A549 (cell line): ENCODE measurements around the gene AP2B1. TPM values are rescaled to one million over a fixed set of nuclear protein-coding genes. Genes with fewer than 3 reads are reported as not detected.

Source experiments
- ATAC-seq, 2 experiments: fragments of 200-7000 bp in 1 of 2; fragments of >200 bp in 1 of 2; cut with Nextera tagmentation in 1 of 2; cut with Tn5 transposase in 1 of 2; 3 replicates each; pipeline versions ENCODE4 v1.8.0 to v1.9.1; 2018 to 2020; ENCODE audit warnings: mild to moderate bottlenecking in 1 of 2, moderate library complexity in 1 of 2
- CTCF ChIA-PET: fragments of 300-600 bp; sonication (Branson Sonifier 250); formaldehyde crosslinking; extraction: SDS; loops from one replicate; lab custom pipeline; 2021; ENCODE audit warnings: antibody characterized with exemption, inconsistent platforms; lab: Yijun Ruan, JAX
- POLR2A ChIA-PET: fragments of 350-600 bp; formaldehyde crosslinking; extraction: SDS; loops from one replicate; lab custom pipeline; 2021; ENCODE audit warnings: antibody characterized with exemption, inconsistent platforms; lab: Yijun Ruan, JAX
- DNase-seq, 2 experiments: peaks; one replicate each; pipeline versions ENCODE4 v3.0.0 to v3.0.0-alpha.2; 2011 to 2016; ENCODE audit warnings: low read depth in 1 of 2, low spot score in 1 of 2
- FAIRE-seq: peaks from 2 replicates; lab custom pipeline; 2011; peaks lifted over from hg19 to GRCh38; lab: Jason Lieb, UNC
- H3K27ac ChIP-seq, 2 experiments: fragments of >200 bp; sonication (Bioruptor Twin); formaldehyde crosslinking; 3 replicates each; pipeline ENCODE4 v1.5.1; 2016 to 2017
- H3K4me1 ChIP-seq: fragments of >200 bp; sonication (Bioruptor Twin); formaldehyde crosslinking; 3 replicates; pipeline ENCODE4 v1.6.1; 2016
- H3K4me2 ChIP-seq: fragments of >200 bp; sonication (Bioruptor Twin); formaldehyde crosslinking; 3 replicates; pipeline ENCODE4 v1.6.1; 2016
- H3K4me3 ChIP-seq: fragments of >200 bp; sonication (Bioruptor Twin); formaldehyde crosslinking; 3 replicates; pipeline ENCODE4 v1.5.1; 2016
- H3K9me3 ChIP-seq: fragments of >200 bp; sonication (Bioruptor Twin); formaldehyde crosslinking; 3 replicates; pipeline ENCODE4 v1.6.1; 2016
- CBX2 ChIP-seq: fragments of 200-600 bp; sonication (generic); IDR thresholded peaks from 2 replicates; pipeline ENCODE4 v1.6.1; 2016; ENCODE audit warnings: low read depth, mild to moderate bottlenecking, borderline replicate concordance
- EHF ChIP-seq: fragments of 250-450 bp; sonication (Bioruptor Pico); IDR thresholded peaks from 2 replicates; pipeline ENCODE4 v1.5.0; 2020; ENCODE audit warnings: mild to moderate bottlenecking
- ESRRA ChIP-seq: fragments of 150-350 bp; IDR thresholded peaks from 2 replicates; pipeline ENCODE4 v1.6.1; 2014; ENCODE audit warnings: mild to moderate bottlenecking, low read length, borderline replicate concordance
- HEYL ChIP-seq: fragments of 250-450 bp; sonication (Bioruptor Pico); IDR thresholded peaks from 2 replicates; pipeline ENCODE4 v1.8.0; 2021; ENCODE audit warnings: mild to moderate bottlenecking, moderate library complexity
- HOXA7 ChIP-seq: fragments of 250-450 bp; sonication (Bioruptor Pico); IDR thresholded peaks from 2 replicates; pipeline ENCODE4 v1.5.0; 2020; ENCODE audit warnings: mild to moderate bottlenecking, moderate library complexity
- HOXB13 ChIP-seq: fragments of 250-450 bp; sonication (Bioruptor Pico); IDR thresholded peaks from 2 replicates; pipeline ENCODE4 v1.5.0; 2020; ENCODE audit warnings: low read depth, mild to moderate bottlenecking, moderate library complexity
- HOXB5 ChIP-seq: fragments of 250-450 bp; sonication (Bioruptor Pico); IDR thresholded peaks from 2 replicates; pipeline ENCODE4 v1.5.0; 2020; ENCODE audit warnings: mild to moderate bottlenecking, moderate library complexity
- KDM1A ChIP-seq: fragments of 200-600 bp; sonication (generic); IDR thresholded peaks from 2 replicates; pipeline ENCODE4 v1.6.1; 2016; ENCODE audit warnings: low read depth, mild to moderate bottlenecking
- MAFK ChIP-seq: fragments of 450-650 bp; IDR thresholded peaks from 2 replicates; pipeline ENCODE4 v1.6.1; 2014; ENCODE audit not compliant: partially characterized antibody
- MYC ChIP-seq: IDR thresholded peaks from 2 replicates; pipeline ENCODE4 v1.6.1; 2012; ENCODE audit warnings: mild to moderate bottlenecking, inconsistent platforms, low read length, improper control_type of control experiment, borderline replicate concordance
- NPAS2 ChIP-seq: fragments of 250-450 bp; sonication (Bioruptor Pico); IDR thresholded peaks from 2 replicates; pipeline ENCODE4 v1.8.0; 2022; ENCODE audit warnings: mild to moderate bottlenecking, moderate library complexity, borderline replicate concordance
- POLR2AphosphoS2 ChIP-seq: conservative IDR thresholded peaks from 2 replicates; pipeline ENCODE4 v1.6.1; 2012; ENCODE audit warnings: low read length, improper control_type of control experiment, inconsistent platforms
- RFX5 ChIP-seq: fragments of 450-650 bp; IDR thresholded peaks from 2 replicates; pipeline ENCODE4 v1.7.1; 2014; ENCODE audit warnings: antibody characterized with exemption, mild to moderate bottlenecking, moderate library complexity
- SMC3 ChIP-seq: fragments of >200 bp; sonication (Bioruptor Twin); formaldehyde crosslinking; IDR thresholded peaks from 3 replicates; pipeline ENCODE4 v1.6.1; 2018; ENCODE audit warnings: inconsistent platforms
- SREBF2 ChIP-seq: fragments of 450-650 bp; IDR thresholded peaks from 2 replicates; pipeline ENCODE4 v1.6.1; 2014; ENCODE audit warnings: mild to moderate bottlenecking, moderate library complexity
- TP53 ChIP-seq: fragments of 250-450 bp; sonication (Bioruptor Pico); IDR thresholded peaks from 2 replicates; pipeline ENCODE4 v1.5.0; 2021; ENCODE audit warnings: mild to moderate bottlenecking, moderate library complexity
- ZNF302 ChIP-seq: fragments of 250-450 bp; sonication (Bioruptor Pico); IDR thresholded peaks from 2 replicates; pipeline ENCODE4 v1.9.0; 2021; ENCODE audit warnings: inconsistent platforms, mild to moderate bottlenecking, moderate library complexity
- WGBS: methylation state at CpG from one replicate; pipeline ENCODE4 v1.1.6; 2017; ENCODE audit errors: missing lambda C conversion rate; 5-methylcytosine and 5-hydroxymethylcytosine counted together
- polyA plus RNA-seq, 4 experiments: library from polyadenylated mRNA; depleted of rRNA in 3 of 4; stranded (reverse); fragments of >200 nt; fragmentation: RNase III in 1 of 4; extraction: RNeasy Plus Mini Kit Qiagen cat#74134 plus additional on column Dnase treatment in 1 of 4; gene quantifications; 2 replicates in 3 of 4; 3 replicates in 1 of 4; pipeline ENCODE4 v1.2.3, GENCODE V29; 2011 to 2017
- TF ChIP-seq, protein P1 (sequence below): fragments of 200-600 bp; sonication (generic); IDR thresholded peaks from 2 replicates; pipeline ENCODE4 v1.6.1; 2016; ENCODE audit warnings: antibody characterized with exemption, mild to moderate bottlenecking, moderate library complexity
- TF ChIP-seq, protein P2 (sequence below): fragments of 250-450 bp; sonication (Bioruptor Pico); IDR thresholded peaks from 2 replicates; pipeline ENCODE4 v1.5.0; 2020; ENCODE audit warnings: low read depth, mild to moderate bottlenecking, moderate library complexity
- TF ChIP-seq, protein P3 (sequence below): IDR thresholded peaks from 2 replicates; pipeline ENCODE4 v1.6.1; 2012; ENCODE audit warnings: low read depth, borderline replicate concordance
- TF ChIP-seq, protein P4 (sequence below): fragments of 450-650 bp; IDR thresholded peaks from 2 replicates; pipeline ENCODE4 v1.6.1; 2014; ENCODE audit warnings: antibody characterized with exemption

AP2B1 gene
- polyA plus RNA-seq, 2 of the 4 experiments (the other 2 are of a cell fraction), result 110 to 278 TPM

DNA sequence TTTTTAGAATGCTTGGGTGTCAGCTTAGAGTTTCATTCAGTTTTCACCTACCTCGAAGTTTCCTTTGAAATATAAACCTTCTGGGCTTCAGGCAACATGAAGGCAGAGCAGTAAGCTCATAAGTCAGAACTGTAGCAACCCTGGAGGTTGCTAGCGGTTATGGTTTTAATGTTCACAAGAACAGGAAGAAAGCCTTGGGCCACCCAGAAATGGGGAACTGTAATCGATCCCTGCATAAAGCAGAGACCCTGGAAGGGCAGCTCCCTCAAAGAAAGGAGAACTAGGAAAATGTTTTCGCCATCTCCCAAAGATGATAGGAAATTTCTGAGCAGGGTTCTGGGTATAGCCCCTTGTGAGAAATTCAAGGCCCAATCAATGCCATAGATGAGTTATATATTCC, 96.5 kb downstream of the AP2B1 start:
- no peak for DNase-seq
- H3K4me1 ChIP-seq, result peaks cover 13% of the 10 kb centered on the region; the same call in 1 of the 3 replicates
- no peak overlapping the region for H3K27ac ChIP-seq
- no peak for ATAC-seq
- no peak overlapping the region for H3K4me3 ChIP-seq
- FAIRE-seq, result no peak
- POLR2A ChIA-PET, result interaction anchor here (0.7 kb wide), 1 partner anchor 19 kb away, joined by 6 read pairs; no protein-coding TSS in a partner anchor
- TF ChIP-seq, protein P1, sequence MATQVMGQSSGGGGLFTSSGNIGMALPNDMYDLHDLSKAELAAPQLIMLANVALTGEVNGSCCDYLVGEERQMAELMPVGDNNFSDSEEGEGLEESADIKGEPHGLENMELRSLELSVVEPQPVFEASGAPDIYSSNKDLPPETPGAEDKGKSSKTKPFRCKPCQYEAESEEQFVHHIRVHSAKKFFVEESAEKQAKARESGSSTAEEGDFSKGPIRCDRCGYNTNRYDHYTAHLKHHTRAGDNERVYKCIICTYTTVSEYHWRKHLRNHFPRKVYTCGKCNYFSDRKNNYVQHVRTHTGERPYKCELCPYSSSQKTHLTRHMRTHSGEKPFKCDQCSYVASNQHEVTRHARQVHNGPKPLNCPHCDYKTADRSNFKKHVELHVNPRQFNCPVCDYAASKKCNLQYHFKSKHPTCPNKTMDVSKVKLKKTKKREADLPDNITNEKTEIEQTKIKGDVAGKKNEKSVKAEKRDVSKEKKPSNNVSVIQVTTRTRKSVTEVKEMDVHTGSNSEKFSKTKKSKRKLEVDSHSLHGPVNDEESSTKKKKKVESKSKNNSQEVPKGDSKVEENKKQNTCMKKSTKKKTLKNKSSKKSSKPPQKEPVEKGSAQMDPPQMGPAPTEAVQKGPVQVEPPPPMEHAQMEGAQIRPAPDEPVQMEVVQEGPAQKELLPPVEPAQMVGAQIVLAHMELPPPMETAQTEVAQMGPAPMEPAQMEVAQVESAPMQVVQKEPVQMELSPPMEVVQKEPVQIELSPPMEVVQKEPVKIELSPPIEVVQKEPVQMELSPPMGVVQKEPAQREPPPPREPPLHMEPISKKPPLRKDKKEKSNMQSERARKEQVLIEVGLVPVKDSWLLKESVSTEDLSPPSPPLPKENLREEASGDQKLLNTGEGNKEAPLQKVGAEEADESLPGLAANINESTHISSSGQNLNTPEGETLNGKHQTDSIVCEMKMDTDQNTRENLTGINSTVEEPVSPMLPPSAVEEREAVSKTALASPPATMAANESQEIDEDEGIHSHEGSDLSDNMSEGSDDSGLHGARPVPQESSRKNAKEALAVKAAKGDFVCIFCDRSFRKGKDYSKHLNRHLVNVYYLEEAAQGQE, result no peak
- TF ChIP-seq EHF (CRISPR knock-in tag) (no peak), HOXB13 (no peak), SMC3 (no peak), ESRRA (no peak), RFX5 (no peak), KDM1A (no peak)
- WGBS, result 88% methylated on average over 4 of the region's 4 CpGs
- H3K4me2 ChIP-seq, result no peak overlapping the region
- H3K9me3 ChIP-seq, result no peaks in the 10 kb centered on the region
- CTCF ChIA-PET, result interaction anchor here (1.0 to 1.4 kb wide), 3 partner anchors 26 to 64 kb away, joined by 3 to 8 read pairs (median 3); no protein-coding TSS in a partner anchor

DNA sequence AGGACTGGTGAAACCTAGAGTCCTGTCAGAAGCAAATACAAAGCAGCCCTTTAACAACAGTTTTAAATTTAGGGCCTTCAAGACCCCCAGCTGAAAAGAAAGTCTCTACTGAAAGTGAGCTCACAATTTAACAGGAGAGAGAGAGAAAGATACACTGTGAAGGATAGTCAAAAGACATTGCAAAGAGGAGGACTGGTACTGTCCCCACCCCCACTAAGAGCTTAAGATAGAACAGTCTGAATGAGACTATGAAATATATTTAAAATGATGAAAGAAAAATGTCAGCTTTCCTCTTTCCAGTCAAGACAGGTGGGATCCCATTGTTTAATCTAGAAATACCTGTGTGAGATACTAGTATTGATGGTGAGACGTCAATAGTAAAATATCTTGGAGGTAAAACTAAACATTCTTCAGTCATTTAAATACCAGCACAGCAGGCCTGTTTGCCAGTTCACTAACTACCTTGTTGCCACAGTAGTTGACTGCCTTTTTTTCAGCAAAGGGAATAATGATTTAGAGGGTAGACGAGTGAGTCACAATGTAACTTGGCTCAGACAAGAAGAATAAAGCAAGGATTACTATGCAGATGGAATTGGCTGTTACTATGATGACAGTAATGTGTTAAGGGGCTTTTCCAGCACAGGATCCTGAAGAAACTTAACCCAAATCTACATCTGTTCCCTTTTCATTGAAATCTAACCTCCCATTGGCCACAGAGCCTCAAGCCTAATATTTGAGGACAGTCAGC, 97.1 kb downstream of the AP2B1 start:
- ATAC-seq, result no peak; a peak in 1 of 6 replicates
- peaks cover 13% of the 10 kb centered on the region; the same call in 1 of the 3 replicates for H3K4me1 ChIP-seq
- H3K4me3 ChIP-seq, result no peak overlapping the region
- no peak overlapping the region for H3K4me2 ChIP-seq
- H3K9me3 ChIP-seq, result no peaks in the 10 kb centered on the region
- 80% methylated on average over 2 of the region's 2 CpGs for WGBS
- ChIA-PET CTCF (interaction anchor here (1.0 to 1.4 kb wide), 3 partner anchors 26 to 63 kb away, joined by 3 to 8 read pairs (median 3); no protein-coding TSS in a partner anchor), POLR2A (no interaction called here)
- H3K27ac ChIP-seq, result no peak overlapping the region
- FAIRE-seq, result no peak
- no peak for TF ChIP-seq MAFK
- no peak for TF ChIP-seq ZNF302 (CRISPR knock-in tag)
- TF ChIP-seq HOXA7 (CRISPR knock-in tag), result no peak
- no peak for TF ChIP-seq HOXB13
- no peak for TF ChIP-seq SMC3
- TF ChIP-seq HOXB5 (CRISPR knock-in tag), result no peak
- DNase-seq, result peak in 1 of 2 experiments; percentile 14

DNA sequence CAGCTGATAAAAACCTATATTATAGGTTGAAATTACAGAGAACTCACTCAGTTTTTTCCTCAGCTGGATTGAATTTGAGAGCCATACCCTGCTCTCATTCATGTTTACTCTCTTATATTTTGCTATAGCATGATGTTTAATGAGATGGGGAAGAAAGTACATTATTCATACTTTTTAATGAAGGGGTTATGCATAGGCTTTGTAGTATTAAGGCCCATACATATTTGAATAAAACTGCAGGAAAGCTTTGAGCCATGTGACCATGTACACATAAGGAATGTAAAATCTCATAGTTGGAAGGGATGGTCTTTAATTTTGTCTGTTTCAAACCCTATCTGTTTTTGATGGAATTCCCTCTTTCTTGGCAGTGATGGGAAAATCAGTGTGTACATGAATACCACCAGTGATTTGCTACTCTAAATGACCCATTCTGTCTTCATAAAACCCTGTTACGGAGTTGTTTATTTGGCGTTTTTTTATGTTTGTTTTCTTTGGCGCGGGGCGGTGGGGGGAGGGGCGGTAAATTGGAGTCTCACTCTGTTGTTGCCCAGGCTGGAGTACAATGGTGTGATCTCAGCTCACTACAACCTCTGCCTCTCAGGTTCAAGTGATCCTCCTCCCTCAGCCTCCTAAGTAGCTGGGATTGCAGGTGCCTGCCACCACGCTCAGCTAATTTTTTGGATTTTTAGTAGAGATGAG, 105.5 kb downstream of the AP2B1 start:
- FAIRE-seq, result no peak
- peaks cover 5% of the 10 kb centered on the region; the same call in 1 of the 3 replicates for H3K4me1 ChIP-seq
- H3K9me3 ChIP-seq, result no peaks in the 10 kb centered on the region
- H3K4me3 ChIP-seq, result no peak overlapping the region
- H3K4me2 ChIP-seq, result no peak overlapping the region
- POLR2A ChIA-PET, result no interaction called here
- DNase-seq, result no peak
- CTCF ChIA-PET, result interaction anchor here (0.8 to 1.9 kb wide), 2 partner anchors 55 to 79 kb away, joined by 3 to 7 read pairs; no protein-coding TSS in a partner anchor
- WGBS, result 85% methylated on average over 7 of the region's 7 CpGs
- no peak for ATAC-seq
- no peak overlapping the region for H3K27ac ChIP-seq
- TF ChIP-seq HEYL (CRISPR knock-in tag) (no peak), TP53 (CRISPR knock-in tag) (no peak), MYC (no peak), NPAS2 (CRISPR knock-in tag) (no peak), CBX2 (no peak), POLR2AphosphoS2 (no peak), SREBF2 (no peak)
- TF ChIP-seq, protein P2, sequence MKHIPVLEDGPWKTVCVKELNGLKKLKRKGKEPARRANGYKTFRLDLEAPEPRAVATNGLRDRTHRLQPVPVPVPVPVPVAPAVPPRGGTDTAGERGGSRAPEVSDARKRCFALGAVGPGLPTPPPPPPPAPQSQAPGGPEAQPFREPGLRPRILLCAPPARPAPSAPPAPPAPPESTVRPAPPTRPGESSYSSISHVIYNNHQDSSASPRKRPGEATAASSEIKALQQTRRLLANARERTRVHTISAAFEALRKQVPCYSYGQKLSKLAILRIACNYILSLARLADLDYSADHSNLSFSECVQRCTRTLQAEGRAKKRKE (CRISPR knock-in tag), result no peak
- TF ChIP-seq, protein P3, sequence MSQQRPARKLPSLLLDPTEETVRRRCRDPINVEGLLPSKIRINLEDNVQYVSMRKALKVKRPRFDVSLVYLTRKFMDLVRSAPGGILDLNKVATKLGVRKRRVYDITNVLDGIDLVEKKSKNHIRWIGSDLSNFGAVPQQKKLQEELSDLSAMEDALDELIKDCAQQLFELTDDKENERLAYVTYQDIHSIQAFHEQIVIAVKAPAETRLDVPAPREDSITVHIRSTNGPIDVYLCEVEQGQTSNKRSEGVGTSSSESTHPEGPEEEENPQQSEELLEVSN, result no peak
- TF ChIP-seq, protein P1, result no peak
- TF ChIP-seq, protein P4, sequence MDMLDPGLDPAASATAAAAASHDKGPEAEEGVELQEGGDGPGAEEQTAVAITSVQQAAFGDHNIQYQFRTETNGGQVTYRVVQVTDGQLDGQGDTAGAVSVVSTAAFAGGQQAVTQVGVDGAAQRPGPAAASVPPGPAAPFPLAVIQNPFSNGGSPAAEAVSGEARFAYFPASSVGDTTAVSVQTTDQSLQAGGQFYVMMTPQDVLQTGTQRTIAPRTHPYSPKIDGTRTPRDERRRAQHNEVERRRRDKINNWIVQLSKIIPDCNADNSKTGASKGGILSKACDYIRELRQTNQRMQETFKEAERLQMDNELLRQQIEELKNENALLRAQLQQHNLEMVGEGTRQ, result no peak
